DOHH2 (cell line): ENCODE results near the gene CDHR4.

ENCODE experiments used
- H3F3A ChIP-seq: fragments of 200-600 bp; sonication (generic), shearing (Covaris generic); 2 replicates; pipeline ENCODE4 v1.6.0; 2016; ENCODE audit warnings: antibody characterized with exemption, mild to moderate bottlenecking; ENCODE audit not compliant: control insufficient read depth, insufficient read depth
- H3K27ac ChIP-seq: fragments of 200-600 bp; sonication (generic); 2 replicates; pipeline ENCODE4 v1.5.1; 2014; ENCODE audit warnings: low read depth, mild to moderate bottlenecking, low read length, moderate library complexity
- H3K27me3 ChIP-seq: fragments of 200-600 bp; sonication (generic); 2 replicates; pipeline ENCODE4 v1.6.1; 2014; ENCODE audit warnings: mild to moderate bottlenecking, low read length, mixed read lengths; ENCODE audit not compliant: control insufficient read depth
- H3K36me3 ChIP-seq: fragments of 200-600 bp; sonication (generic); 2 replicates; pipeline ENCODE4 v1.6.1; 2014; ENCODE audit warnings: mild to moderate bottlenecking, low read length, moderate library complexity, mixed read lengths; ENCODE audit not compliant: control insufficient read depth
- H3K4me1 ChIP-seq: fragments of 200-600 bp; sonication (generic); 2 replicates; pipeline ENCODE4 v1.6.1; 2014; ENCODE audit warnings: mild to moderate bottlenecking, low read length, mixed read lengths; ENCODE audit not compliant: control insufficient read depth
- H3K4me2 ChIP-seq: fragments of 200-600 bp; sonication (generic); 2 replicates; pipeline ENCODE4 v1.6.0; 2014; ENCODE audit warnings: mild to moderate bottlenecking, low read length, moderate library complexity
- H3K4me3 ChIP-seq: fragments of 200-600 bp; sonication (generic); 2 replicates; pipeline ENCODE4 v1.5.1; 2014; ENCODE audit warnings: mild to moderate bottlenecking, low read length, mixed read lengths
- H3K79me2 ChIP-seq: fragments of 200-600 bp; sonication (generic); 2 replicates; pipeline ENCODE4 v1.6.1; 2014; ENCODE audit warnings: mild to moderate bottlenecking, low read length, mixed read lengths; ENCODE audit not compliant: control insufficient read depth
- H3K9me2 ChIP-seq: fragments of 200-600 bp; sonication (generic); replicated peaks from 2 replicates; pipeline ENCODE4 v1.6.1; 2014; ENCODE audit warnings: mild to moderate bottlenecking, low read length, mixed read lengths; ENCODE audit not compliant: control insufficient read depth
- H3K9me3 ChIP-seq: fragments of 200-600 bp; sonication (generic); 2 replicates; pipeline ENCODE4 v1.6.1; 2014; ENCODE audit warnings: antibody characterized with exemption, low read length, mixed read lengths; ENCODE audit not compliant: control insufficient read depth, insufficient read depth
- H4K20me1 ChIP-seq: fragments of 200-600 bp; sonication (generic); 2 replicates; pipeline ENCODE4 v1.6.0; 2014; ENCODE audit warnings: low read depth, mild to moderate bottlenecking, antibody characterized with exemption, low read length, moderate library complexity; ENCODE audit not compliant: control insufficient read depth, insufficient read depth
- CTCF ChIP-seq: fragments of 200-600 bp; sonication (generic); IDR thresholded peaks from one replicate; pipeline ENCODE4 v1.5.1; 2014; ENCODE audit warnings: antibody characterized with exemption, mild to moderate bottlenecking, low read depth, low read length; ENCODE audit not compliant: poor library complexity, severe bottlenecking
- EZH2phosphoT487 ChIP-seq: fragments of 200-600 bp; sonication (generic); IDR thresholded peaks from 2 replicates; pipeline ENCODE4 v1.6.1; 2017; ENCODE audit warnings: borderline replicate concordance, mild to moderate bottlenecking, antibody characterized with exemption, low read length, moderate library complexity, mixed read lengths

Gene CDHR4

GRCh38 chr3:49769286-49769915 is 30.3 kb downstream of the CDHR4 start:
- TF ChIP-seq EZH2phosphoT487 (no peak), CTCF (no peak)
- Histone ChIP-seq H3K4me3 (no peak overlapping the region), H3K4me2 (no peak overlapping the region), H4K20me1 (peaks cover under 1% of the 10 kb centered on the region; the same call in 1 of the 2 replicates), H3K79me2 (peaks cover 90% of the 10 kb centered on the region), H3K36me3 (peaks cover 16% of the 10 kb centered on the region), H3K9me2 (no peaks in the 10 kb centered on the region), H3K9me3 (no peaks in the 10 kb centered on the region), H3K27ac (no peak overlapping the region), H3K4me1 (peaks cover 9% of the 10 kb centered on the region), H3F3A (no peaks in the 10 kb centered on the region), H3K27me3 (no peaks in the 10 kb centered on the region)

- no peak overlapping the region for H3K4me2 ChIP-seq
- TF ChIP-seq CTCF (no peak), EZH2phosphoT487 (no peak)
- H4K20me1 ChIP-seq, result no peaks in the 10 kb centered on the region
- no peaks in the 10 kb centered on the region for H3K27me3 ChIP-seq
- H3K4me1 ChIP-seq, result 0 out of 2 replicates have a peak, but pooled peaks cover 2% of the 10 kb centered on the region
- H3K27ac ChIP-seq, result no peak overlapping the region
- peaks cover 79% of the 10 kb centered on the region for H3K79me2 ChIP-seq
- H3K9me2 ChIP-seq, result no peaks in the 10 kb centered on the region
- no peaks in the 10 kb centered on the region for H3K9me3 ChIP-seq
- H3K36me3 ChIP-seq, result no peaks in the 10 kb centered on the region; the same call in 1 of the 2 replicates
- H3K4me3 ChIP-seq, result no peak overlapping the region
- 0 out of 2 replicates have a peak, but pooled peaks cover 2% of the 10 kb centered on the region for H3F3A ChIP-seq
Observed at GRCh38 chr3:49763981-49764380, 35.7 kb downstream of the CDHR4 start.

- Histone ChIP-seq H3K79me2 (peaks cover 81% of the 10 kb centered on the region), H3K9me3 (no peaks in the 10 kb centered on the region), H3K4me3 (no peak overlapping the region), H3K9me2 (no peaks in the 10 kb centered on the region), H3F3A (0 out of 2 replicates have a peak, but pooled peaks cover 2% of the 10 kb centered on the region), H3K36me3 (no peaks in the 10 kb centered on the region; the same call in 1 of the 2 replicates), H3K27ac (no peak overlapping the region), H3K27me3 (no peaks in the 10 kb centered on the region), H3K4me1 (no peaks in the 10 kb centered on the region), H3K4me2 (no peak overlapping the region), H4K20me1 (no peaks in the 10 kb centered on the region)
- TF ChIP-seq CTCF (no peak), EZH2phosphoT487 (no peak)
Observed at GRCh38 chr3:49761661-49762060, 38.0 kb downstream of the CDHR4 start.
